Peyer's patch (tissue), 4 donors: Measurements from ENCODE around the gene PCYOX1L. TPM values are rescaled to one million over a fixed set of nuclear protein-coding genes. Genes with fewer than 3 reads are reported as not detected.

ENCODE experiments used
- DNase-seq, 3 donors: peaks; one replicate each; pipeline ENCODE4 v3.0.0-alpha.2; 2017 to 2019
- H3K27ac ChIP-seq, 4 donors: fragments of 200-600 bp; sonication (generic); one replicate each; pipeline ENCODE4 v1.5.1; 2016 to 2019
- H3K27me3 ChIP-seq, 2 donors: fragments of 200-600 bp; sonication (generic); one replicate each; pipeline ENCODE4 v1.5.1; 2019
- H3K36me3 ChIP-seq, 3 donors: fragments of 200-600 bp; sonication (generic); one replicate each; pipeline ENCODE4 v1.5.1; 2016 to 2019
- H3K4me1 ChIP-seq, 4 donors: fragments of 200-600 bp; sonication (generic); one replicate each; pipeline ENCODE4 v1.5.1; 2016 to 2019
- H3K4me3 ChIP-seq, 4 donors: fragments of 200-600 bp; sonication (generic); 1 replicate in 3 of 4; 2 replicates in 1 of 4; pipeline ENCODE4 v1.5.1; 2016 to 2019; ENCODE audit warnings: mild to moderate bottlenecking in 1 of 4
- H3K9me3 ChIP-seq, 4 donors: fragments of 200-600 bp; sonication (generic); one replicate each; pipeline ENCODE4 v1.5.1; 2016 to 2019; ENCODE audit warnings: mild to moderate bottlenecking in 1 of 4
- POLR2A ChIP-seq, 2 donors: fragments of 450-650 bp; IDR thresholded peaks; one replicate each; pipeline ENCODE4 v1.5.1; 2017; ENCODE audit warnings: antibody characterized with exemption in 2 of 2, mild to moderate bottlenecking in 2 of 2, moderate library complexity in 2 of 2
- total RNA-seq, 4 donors: library from RNA; depleted of rRNA; stranded (reverse); fragments of >200 nt; gene quantifications; one replicate each; pipeline ENCODE4 v1.1.0, GENCODE V29; 2016
- TF ChIP-seq, protein P1 (sequence below), 6 experiments: fragments of 450-650 bp in 4 of 6; fragments of 200-600 bp in 2 of 6; sonication (generic) in 1 of 6; IDR thresholded peaks; one replicate each; pipeline ENCODE4 v1.5.1; 2017 to 2019; ENCODE audit warnings: antibody characterized with exemption in 6 of 6, mild to moderate bottlenecking in 3 of 6, moderate library complexity in 1 of 6

PCYOX1L gene
- total RNA-seq, 4 donors from 2014 or later: 5.2 to 12.4 (median 6.3) TPM

DNA sequence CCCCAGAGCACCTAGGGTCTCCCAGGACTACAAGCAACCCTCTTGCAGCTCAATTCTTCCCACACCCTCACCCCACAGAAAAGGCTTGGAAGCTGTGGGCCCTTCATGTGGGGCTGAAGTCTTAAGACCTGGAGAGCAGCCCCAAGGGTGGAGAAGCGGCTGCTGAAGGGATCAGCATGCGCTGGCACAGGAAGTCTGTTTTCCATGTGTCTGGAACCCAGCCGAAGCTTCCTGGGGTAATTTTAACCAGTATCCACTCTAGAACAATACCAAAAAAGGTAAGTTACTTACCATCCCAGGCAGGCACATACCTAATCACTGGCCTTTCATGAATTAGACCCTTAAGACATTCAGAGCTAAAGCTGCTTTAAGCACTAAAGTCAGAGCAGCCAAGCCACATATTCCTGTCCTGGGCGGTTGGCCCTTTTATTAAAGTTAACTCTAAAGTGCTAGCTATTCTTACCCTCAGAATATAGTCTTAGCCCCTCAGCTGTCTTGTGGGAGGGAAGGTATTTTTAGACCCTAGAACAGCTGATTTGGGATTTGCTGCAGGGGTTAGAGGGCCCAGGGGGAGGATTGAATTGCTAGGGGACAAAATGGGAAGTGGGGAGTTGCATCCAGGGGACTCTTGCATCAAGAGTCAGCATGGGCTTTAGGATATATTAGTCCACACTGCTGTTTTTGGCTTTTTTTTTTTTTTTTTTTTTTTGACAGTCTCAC, 14.4 kb downstream of the PCYOX1L start:
- Histone ChIP-seq H3K4me1 (peaks cover 0 to 7% (median 0%) of the 10 kb centered on the region in 4 donors), H3K27me3 (no peaks in the 10 kb centered on the region), H3K36me3 (no peaks in the 10 kb centered on the region), H3K9me3 (no peaks in the 10 kb centered on the region), H3K27ac (no peak overlapping the region), H3K4me3 (no peak overlapping the region)
- no peak for DNase-seq
- TF ChIP-seq, protein P1, sequence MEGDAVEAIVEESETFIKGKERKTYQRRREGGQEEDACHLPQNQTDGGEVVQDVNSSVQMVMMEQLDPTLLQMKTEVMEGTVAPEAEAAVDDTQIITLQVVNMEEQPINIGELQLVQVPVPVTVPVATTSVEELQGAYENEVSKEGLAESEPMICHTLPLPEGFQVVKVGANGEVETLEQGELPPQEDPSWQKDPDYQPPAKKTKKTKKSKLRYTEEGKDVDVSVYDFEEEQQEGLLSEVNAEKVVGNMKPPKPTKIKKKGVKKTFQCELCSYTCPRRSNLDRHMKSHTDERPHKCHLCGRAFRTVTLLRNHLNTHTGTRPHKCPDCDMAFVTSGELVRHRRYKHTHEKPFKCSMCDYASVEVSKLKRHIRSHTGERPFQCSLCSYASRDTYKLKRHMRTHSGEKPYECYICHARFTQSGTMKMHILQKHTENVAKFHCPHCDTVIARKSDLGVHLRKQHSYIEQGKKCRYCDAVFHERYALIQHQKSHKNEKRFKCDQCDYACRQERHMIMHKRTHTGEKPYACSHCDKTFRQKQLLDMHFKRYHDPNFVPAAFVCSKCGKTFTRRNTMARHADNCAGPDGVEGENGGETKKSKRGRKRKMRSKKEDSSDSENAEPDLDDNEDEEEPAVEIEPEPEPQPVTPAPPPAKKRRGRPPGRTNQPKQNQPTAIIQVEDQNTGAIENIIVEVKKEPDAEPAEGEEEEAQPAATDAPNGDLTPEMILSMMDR (IDR thresholded peaks at IDR 0.05): no peak
- TF ChIP-seq POLR2A (IDR thresholded peaks at IDR 0.05): no peak

DNA sequence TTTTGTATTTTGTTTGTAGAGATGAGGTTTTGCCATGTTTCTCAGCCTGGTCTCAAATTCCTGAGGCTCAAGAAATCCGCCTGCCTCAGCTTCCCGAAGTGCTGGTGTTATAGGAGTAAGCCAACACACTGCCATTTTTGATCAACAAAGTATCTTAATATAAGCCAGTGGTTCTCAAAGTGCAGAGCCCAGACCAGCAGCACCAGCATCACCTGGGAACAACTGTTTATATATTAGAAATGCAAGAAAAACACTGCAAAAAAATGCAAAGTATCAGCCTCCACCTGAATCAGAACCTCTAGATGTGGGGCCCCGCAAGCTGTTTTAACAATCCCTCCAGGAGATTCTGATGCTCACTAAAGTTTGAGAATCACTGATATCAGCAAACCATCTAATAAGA, 15.1 kb downstream of the PCYOX1L start:
- Histone ChIP-seq H3K27me3 (no peaks in the 10 kb centered on the region), H3K4me1 (no peaks in the 10 kb centered on the region), H3K4me3 (no peak overlapping the region), H3K9me3 (no peaks in the 10 kb centered on the region), H3K36me3 (no peaks in the 10 kb centered on the region), H3K27ac (no peak overlapping the region)
- TF ChIP-seq, protein P1 (IDR thresholded peaks at IDR 0.05): no peak
- TF ChIP-seq POLR2A (IDR thresholded peaks at IDR 0.05): no peak
- no peak for DNase-seq

DNA sequence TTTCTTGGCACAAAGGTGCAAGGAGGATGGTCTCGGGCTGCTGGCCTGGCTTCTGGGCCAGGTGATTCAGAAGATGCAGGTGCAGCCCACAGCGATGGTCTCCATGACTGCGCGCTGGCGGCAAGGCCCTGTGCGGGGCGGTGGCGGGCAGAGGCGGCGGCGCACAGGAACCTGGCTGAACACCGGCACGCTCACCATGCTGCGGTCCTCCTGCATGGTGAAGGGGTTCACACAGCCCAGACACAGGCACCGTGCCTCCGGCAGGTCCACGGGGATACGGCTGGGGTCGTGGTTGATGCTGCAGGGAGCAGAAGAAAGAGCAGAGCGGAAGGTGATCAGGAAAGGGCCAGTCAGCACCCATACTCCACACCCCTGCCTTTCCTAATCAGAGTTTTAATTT, 16.5 kb downstream of the PCYOX1L start:
- no peak for DNase-seq
- H3K4me1 ChIP-seq: peaks cover 0 to 3% (median 0%) of the 10 kb centered on the region in 4 donors
- no peak overlapping the region for H3K4me3 ChIP-seq
- no peaks in the 10 kb centered on the region for H3K9me3 ChIP-seq
- H3K27ac ChIP-seq: no peak overlapping the region
- TF ChIP-seq, protein P1 (IDR thresholded peaks at IDR 0.05): no peak
- no peak for TF ChIP-seq POLR2A (IDR thresholded peaks at IDR 0.05)
- H3K27me3 ChIP-seq: no peaks in the 10 kb centered on the region
- no peaks in the 10 kb centered on the region for H3K36me3 ChIP-seq

DNA sequence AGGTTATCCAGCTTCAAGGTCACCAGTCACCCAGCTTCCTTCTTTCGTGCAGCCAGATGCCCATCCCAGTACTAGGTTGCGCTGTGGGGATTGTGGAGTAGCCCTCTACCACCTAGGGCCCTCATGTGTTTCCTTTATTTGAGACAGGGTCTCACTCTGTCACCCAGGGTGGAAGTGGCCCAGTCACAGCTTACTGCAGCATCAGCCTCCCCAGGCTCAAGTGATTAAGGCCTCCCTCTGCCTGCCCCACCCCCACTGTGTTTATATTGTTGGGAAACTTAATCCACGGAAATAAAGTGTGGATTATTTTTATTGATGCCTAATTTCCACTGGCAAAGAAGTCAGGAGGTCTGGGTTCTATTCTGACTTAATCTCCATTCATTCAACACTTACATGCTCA, 17.0 kb downstream of the PCYOX1L start:
- TF ChIP-seq, protein P1 (IDR thresholded peaks at IDR 0.05): no peak
- no peak for TF ChIP-seq POLR2A (IDR thresholded peaks at IDR 0.05)
- no peak for DNase-seq
- peaks cover 0 to 4% (median 0%) of the 10 kb centered on the region in 4 donors for H3K4me1 ChIP-seq
- no peak overlapping the region for H3K27ac ChIP-seq
- H3K4me3 ChIP-seq: no peak overlapping the region
- no peaks in the 10 kb centered on the region for H3K36me3 ChIP-seq
- no peaks in the 10 kb centered on the region for H3K27me3 ChIP-seq
- H3K9me3 ChIP-seq: no peaks in the 10 kb centered on the region

DNA sequence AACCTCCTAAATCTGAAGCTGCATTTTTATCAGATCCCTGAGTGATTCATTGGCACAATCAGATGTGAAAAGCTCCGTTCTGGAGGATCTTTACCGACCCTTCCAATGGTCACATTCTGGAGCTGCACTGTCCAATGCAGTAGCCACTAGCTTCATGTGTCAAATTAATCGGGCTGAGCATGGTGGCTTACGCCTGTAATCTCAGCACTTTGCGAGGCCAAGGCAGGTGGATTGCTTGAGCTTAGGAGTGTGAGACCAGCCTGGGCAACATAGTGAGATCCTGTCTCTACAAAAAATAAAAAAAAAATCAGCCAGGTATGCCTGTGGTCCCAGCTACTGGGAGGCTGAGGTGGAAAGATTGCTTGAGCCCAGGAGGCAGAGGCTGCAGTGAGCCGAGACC, 17.6 kb downstream of the PCYOX1L start:
- no peak overlapping the region for H3K4me3 ChIP-seq
- H3K36me3 ChIP-seq: no peaks in the 10 kb centered on the region
- H3K9me3 ChIP-seq: no peaks in the 10 kb centered on the region
- H3K27ac ChIP-seq: no peak overlapping the region
- no peak for TF ChIP-seq POLR2A (IDR thresholded peaks at IDR 0.05)
- TF ChIP-seq, protein P1 (IDR thresholded peaks at IDR 0.05): no peak
- no peak for DNase-seq
- H3K4me1 ChIP-seq: peaks cover 0 to 4% (median 0%) of the 10 kb centered on the region in 4 donors
- no peaks in the 10 kb centered on the region for H3K27me3 ChIP-seq
